ENCODE results near the gene TRIM17.

The TRIM17 gene

GRCh38 chr1:228360533-228361313 lies 55.9 kb downstream of the TRIM17 start:
- no peaks in the 10 kb centered on the region for H3K27me3 ChIP-seq (ENCODE audit: insufficient read depth, low read length, poor library complexity, severe bottlenecking)
- no peaks in the 10 kb centered on the region for H3K79me2 ChIP-seq (ENCODE audit: insufficient read depth, low read length)
- no peak overlapping the region for H3K4me2 ChIP-seq (ENCODE audit: low read depth, low read length, poor library complexity, severe bottlenecking)
- no peaks in the 10 kb centered on the region for H3K9me3 ChIP-seq (ENCODE audit: insufficient read depth, low read depth, low read length)
- no peaks in the 10 kb centered on the region for H4K20me1 ChIP-seq (ENCODE audit: insufficient read depth, low read length, poor library complexity, severe bottlenecking)
- no peak overlapping the region for H2AFZ ChIP-seq (ENCODE audit: low read length)
- no peaks in the 10 kb centered on the region for H3K4me1 ChIP-seq (ENCODE audit: insufficient read depth, low read length, poor library complexity, severe bottlenecking)
- H3K36me3 ChIP-seq (ENCODE audit: insufficient read depth, low read length) = no peaks in the 10 kb centered on the region
- H3F3A ChIP-seq (ENCODE audit: low read depth) = no peaks in the 10 kb centered on the region
- no peak for TF ChIP-seq CTCF (conservative IDR thresholded peaks at IDR 0.05; ENCODE audit: low read length)
- no peak for TF ChIP-seq EZH2phosphoT487 (IDR thresholded peaks at IDR 0.05; ENCODE audit: borderline replicate concordance)
- no peak overlapping the region for H3K9ac ChIP-seq (ENCODE audit: low read depth, low read length, poor library complexity, severe bottlenecking)
- no peak overlapping the region for H3K4me3 ChIP-seq (ENCODE audit: low read length, poor library complexity, severe bottlenecking)
- H3K9me2 ChIP-seq (replicated peaks; ENCODE audit: low read depth, low read length) = no peaks in the 10 kb centered on the region

- Histone ChIP-seq H3F3A (ENCODE audit: low read depth) (no peaks in the 10 kb centered on the region), H3K27me3 (ENCODE audit: insufficient read depth, low read length, poor library complexity, severe bottlenecking) (no peaks in the 10 kb centered on the region), H2AFZ (ENCODE audit: low read length) (no peak overlapping the region), H3K9me3 (ENCODE audit: insufficient read depth, low read depth, low read length) (no peaks in the 10 kb centered on the region), H3K4me3 (ENCODE audit: low read length, poor library complexity, severe bottlenecking) (no peak overlapping the region), H4K20me1 (ENCODE audit: insufficient read depth, low read length, poor library complexity, severe bottlenecking) (no peaks in the 10 kb centered on the region), H3K79me2 (ENCODE audit: insufficient read depth, low read length) (no peaks in the 10 kb centered on the region), H3K4me1 (ENCODE audit: insufficient read depth, low read length, poor library complexity, severe bottlenecking) (no peaks in the 10 kb centered on the region), H3K9ac (ENCODE audit: low read depth, low read length, poor library complexity, severe bottlenecking) (no peak overlapping the region), H3K9me2 (replicated peaks; ENCODE audit: low read depth, low read length) (no peaks in the 10 kb centered on the region), H3K36me3 (ENCODE audit: insufficient read depth, low read length) (no peaks in the 10 kb centered on the region), H3K4me2 (ENCODE audit: low read depth, low read length, poor library complexity, severe bottlenecking) (no peak overlapping the region)
- no peak for TF ChIP-seq CTCF (conservative IDR thresholded peaks at IDR 0.05; ENCODE audit: low read length)
- TF ChIP-seq EZH2phosphoT487 (IDR thresholded peaks at IDR 0.05; ENCODE audit: borderline replicate concordance) = no peak
Observed at GRCh38 chr1:228359613-228360532, 56.8 kb downstream of the TRIM17 start.

- Histone ChIP-seq H3K9ac (ENCODE audit: low read depth, low read length, poor library complexity, severe bottlenecking) (no peak overlapping the region), H3K36me3 (ENCODE audit: insufficient read depth, low read length) (no peaks in the 10 kb centered on the region), H3K9me3 (ENCODE audit: insufficient read depth, low read depth, low read length) (no peaks in the 10 kb centered on the region), H4K20me1 (ENCODE audit: insufficient read depth, low read length, poor library complexity, severe bottlenecking) (no peaks in the 10 kb centered on the region), H3K27me3 (ENCODE audit: insufficient read depth, low read length, poor library complexity, severe bottlenecking) (no peaks in the 10 kb centered on the region), H3K4me1 (ENCODE audit: insufficient read depth, low read length, poor library complexity, severe bottlenecking) (no peaks in the 10 kb centered on the region), H3K4me2 (ENCODE audit: low read depth, low read length, poor library complexity, severe bottlenecking) (no peak overlapping the region), H3K4me3 (ENCODE audit: low read length, poor library complexity, severe bottlenecking) (no peak overlapping the region), H3K9me2 (replicated peaks; ENCODE audit: low read depth, low read length) (no peaks in the 10 kb centered on the region), H3F3A (ENCODE audit: low read depth) (no peaks in the 10 kb centered on the region), H2AFZ (ENCODE audit: low read length) (no peak overlapping the region), H3K79me2 (ENCODE audit: insufficient read depth, low read length) (no peaks in the 10 kb centered on the region)
- TF ChIP-seq CTCF (conservative IDR thresholded peaks at IDR 0.05; ENCODE audit: low read length) (no peak), EZH2phosphoT487 (IDR thresholded peaks at IDR 0.05; ENCODE audit: borderline replicate concordance) (no peak)
Observed at GRCh38 chr1:228358764-228359612, 57.7 kb downstream of the TRIM17 start.

Measured in Loucy (cell line).